Neural cell (in vitro differentiated cells): Measurements from ENCODE around the gene ALG3. TPM values are rescaled to one million over a fixed set of nuclear protein-coding genes. Genes with fewer than 3 reads are reported as not detected.

Experiments used
- H2AFZ ChIP-seq: fragments of 200-600, 300-800 bp; sonication (generic), shearing (Covaris generic); 2 replicates; pipeline ENCODE4 v1.6.0; 2014; ENCODE audit warnings: low read depth, mild to moderate bottlenecking, antibody characterized with exemption, low read length, moderate library complexity
- H3F3A ChIP-seq: fragments of 200-600 bp; shearing (Covaris generic); 2 replicates; pipeline ENCODE4 v1.6.1; 2016; ENCODE audit warnings: mild to moderate bottlenecking, moderate library complexity, mixed read lengths, antibody characterized with exemption, low read length; ENCODE audit not compliant: insufficient read depth, poor library complexity, severe bottlenecking
- H3K27ac ChIP-seq: fragments of 200-600, 300-800 bp; sonication (generic), shearing (Covaris generic); 2 replicates; pipeline ENCODE4 v1.5.1; 2014; ENCODE audit warnings: mild to moderate bottlenecking, low read length, moderate library complexity
- H3K27me3 ChIP-seq: fragments of 300-800, 200-600 bp; sonication (generic), shearing (Covaris generic); 2 replicates; pipeline ENCODE4 v1.6.0; 2014; ENCODE audit warnings: mild to moderate bottlenecking, low read depth, low read length, moderate library complexity; ENCODE audit not compliant: insufficient read depth
- H3K36me3 ChIP-seq: fragments of 300-800, 200-600 bp; sonication (generic), shearing (Covaris generic); 2 replicates; pipeline ENCODE4 v1.5.1; 2014; ENCODE audit warnings: mild to moderate bottlenecking, antibody characterized with exemption, low read length, moderate library complexity; ENCODE audit not compliant: insufficient read depth
- H3K4me2 ChIP-seq: fragments of 300-800, 200-600 bp; sonication (generic), shearing (Covaris generic); 2 replicates; pipeline ENCODE4 v1.6.0; 2014; ENCODE audit warnings: mild to moderate bottlenecking, low read length
- H3K4me3 ChIP-seq: fragments of 300-800, 200-600 bp; sonication (generic), shearing (Covaris generic); 2 replicates; pipeline ENCODE4 v1.5.1; 2014; ENCODE audit warnings: mild to moderate bottlenecking, low read length, moderate library complexity
- H3K79me2 ChIP-seq: fragments of 200-600 bp; shearing (Covaris generic); replicated peaks from 2 replicates; pipeline ENCODE4 v1.6.0; 2014; ENCODE audit warnings: mild to moderate bottlenecking, low read length, moderate library complexity; ENCODE audit not compliant: insufficient read depth
- H3K9ac ChIP-seq: fragments of 300-800, 200-600 bp; sonication (generic), shearing (Covaris generic); 2 replicates; pipeline ENCODE4 v1.6.1; 2016; ENCODE audit warnings: mild to moderate bottlenecking, low read length, mixed read lengths
- H3K9me2 ChIP-seq: fragments of 200-600 bp; shearing (Covaris generic); 2 replicates; pipeline ENCODE4 v1.6.1; 2016; ENCODE audit warnings: mild to moderate bottlenecking, low read length, mixed read lengths; ENCODE audit not compliant: insufficient read depth
- H3K9me3 ChIP-seq: fragments of 200-600, 300-800 bp; sonication (generic), shearing (Covaris generic); 2 replicates; pipeline ENCODE4 v1.6.1; 2016; ENCODE audit warnings: mild to moderate bottlenecking, mixed run types, low read length, moderate library complexity, mixed read lengths
- H4K20me1 ChIP-seq: fragments of 200-600 bp; shearing (Covaris generic); 2 replicates; pipeline ENCODE4 v1.6.1; 2016; ENCODE audit warnings: mild to moderate bottlenecking, mixed run types; ENCODE audit not compliant: insufficient read depth
- EP300 ChIP-seq: fragments of 450-650 bp; conservative IDR thresholded peaks from 2 replicates; pipeline ENCODE4 v1.6.1; 2014; ENCODE audit warnings: antibody characterized with exemption, mild to moderate bottlenecking, moderate library complexity; ENCODE audit not compliant: poor library complexity, severe bottlenecking
- EZH2 ChIP-seq: fragments of 200-600, 300-800 bp; shearing (Covaris generic), sonication (generic); IDR thresholded peaks from 2 replicates; pipeline ENCODE4 v1.6.1; 2014; ENCODE audit warnings: antibody characterized with exemption, low read length, borderline replicate concordance, mild to moderate bottlenecking; ENCODE audit not compliant: insufficient read depth, poor library complexity, severe bottlenecking
- MXI1 ChIP-seq: fragments of 450-650 bp; conservative IDR thresholded peaks from 2 replicates; pipeline ENCODE4 v1.6.1; 2014; ENCODE audit warnings: antibody characterized with exemption, mild to moderate bottlenecking; ENCODE audit not compliant: poor library complexity, severe bottlenecking
- POLR2AphosphoS5 ChIP-seq: IDR thresholded peaks from 2 replicates; pipeline ENCODE4 v1.6.1; 2012
- RAD21 ChIP-seq: fragments of 450-650 bp; conservative IDR thresholded peaks from 2 replicates; pipeline ENCODE4 v1.6.1; 2014; ENCODE audit warnings: antibody characterized with exemption, mild to moderate bottlenecking, moderate library complexity
- SMC3 ChIP-seq: fragments of 450-650 bp; conservative IDR thresholded peaks from 2 replicates; pipeline ENCODE4 v1.6.1; 2014; ENCODE audit warnings: antibody characterized with exemption, mild to moderate bottlenecking, moderate library complexity; ENCODE audit not compliant: poor library complexity
- TAF1 ChIP-seq: IDR thresholded peaks from 2 replicates; pipeline ENCODE4 v1.6.1; 2012; ENCODE audit warnings: low read depth
- polyA plus RNA-seq: library from polyadenylated mRNA; depleted of rRNA; stranded (reverse); fragments of >200 nt; gene quantifications from 2 replicates; pipeline ENCODE4 v1.2.3, GENCODE V29; 2014
- TF ChIP-seq, protein P1 (sequence below): fragments of 450-650 bp; IDR thresholded peaks from 2 replicates; pipeline ENCODE4 v1.5.1; 2014; ENCODE audit warnings: antibody characterized with exemption, mild to moderate bottlenecking, moderate library complexity; ENCODE audit not compliant: poor library complexity, severe bottlenecking
- TF ChIP-seq, protein P2 (sequence below): IDR thresholded peaks from 2 replicates; pipeline ENCODE4 v1.6.1; 2012; ENCODE audit warnings: borderline replicate concordance

Gene ALG3
- polyA plus RNA-seq, 1 donor from 2014 or later, result 13.5 TPM

DNA sequence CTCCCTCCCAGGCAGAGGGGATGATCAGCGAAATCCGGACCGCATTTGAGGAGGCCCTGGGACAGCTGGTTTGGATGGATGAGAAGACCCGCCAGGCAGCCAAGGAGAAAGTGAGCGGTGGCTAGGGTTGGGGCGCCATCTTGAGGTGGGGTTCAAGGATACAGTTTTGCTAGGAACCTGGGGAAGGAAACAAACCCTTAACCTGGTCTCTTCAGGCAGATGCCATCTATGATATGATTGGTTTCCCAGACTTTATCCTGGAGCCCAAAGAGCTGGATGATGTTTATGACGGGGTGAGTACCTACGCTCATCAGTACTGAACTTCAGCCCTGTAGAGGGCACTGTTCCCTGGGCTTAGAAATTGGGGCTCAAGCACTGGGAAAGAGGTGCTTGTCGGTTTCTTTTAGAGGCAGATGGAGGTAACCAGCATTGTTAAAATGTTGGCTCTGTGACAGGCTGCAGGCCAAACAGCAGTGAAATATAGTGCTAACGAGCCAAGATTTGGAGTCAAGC, 40.7 kb upstream of the ALG3 start:
- no peaks in the 10 kb centered on the region for H3F3A ChIP-seq
- H3K9me2 ChIP-seq, result no peaks in the 10 kb centered on the region
- H3K27me3 ChIP-seq, result no peaks in the 10 kb centered on the region
- H3K9me3 ChIP-seq, result no peaks in the 10 kb centered on the region
- no peaks in the 10 kb centered on the region for H4K20me1 ChIP-seq
- H3K9ac ChIP-seq, result no peak overlapping the region
- H3K4me2 ChIP-seq, result no peak overlapping the region
- H3K36me3 ChIP-seq, result no peaks in the 10 kb centered on the region
- H3K27ac ChIP-seq, result no peak overlapping the region
- no peak overlapping the region for H2AFZ ChIP-seq
- H3K4me3 ChIP-seq, result no peak overlapping the region
- TF ChIP-seq EZH2 (no peak), EP300 (no peak), MXI1 (no peak), RAD21 (peak; percentile 26), TAF1 (no peak)
- TF ChIP-seq, protein P1, sequence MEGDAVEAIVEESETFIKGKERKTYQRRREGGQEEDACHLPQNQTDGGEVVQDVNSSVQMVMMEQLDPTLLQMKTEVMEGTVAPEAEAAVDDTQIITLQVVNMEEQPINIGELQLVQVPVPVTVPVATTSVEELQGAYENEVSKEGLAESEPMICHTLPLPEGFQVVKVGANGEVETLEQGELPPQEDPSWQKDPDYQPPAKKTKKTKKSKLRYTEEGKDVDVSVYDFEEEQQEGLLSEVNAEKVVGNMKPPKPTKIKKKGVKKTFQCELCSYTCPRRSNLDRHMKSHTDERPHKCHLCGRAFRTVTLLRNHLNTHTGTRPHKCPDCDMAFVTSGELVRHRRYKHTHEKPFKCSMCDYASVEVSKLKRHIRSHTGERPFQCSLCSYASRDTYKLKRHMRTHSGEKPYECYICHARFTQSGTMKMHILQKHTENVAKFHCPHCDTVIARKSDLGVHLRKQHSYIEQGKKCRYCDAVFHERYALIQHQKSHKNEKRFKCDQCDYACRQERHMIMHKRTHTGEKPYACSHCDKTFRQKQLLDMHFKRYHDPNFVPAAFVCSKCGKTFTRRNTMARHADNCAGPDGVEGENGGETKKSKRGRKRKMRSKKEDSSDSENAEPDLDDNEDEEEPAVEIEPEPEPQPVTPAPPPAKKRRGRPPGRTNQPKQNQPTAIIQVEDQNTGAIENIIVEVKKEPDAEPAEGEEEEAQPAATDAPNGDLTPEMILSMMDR, result peak; percentile 52
- no peaks in the 10 kb centered on the region for H3K79me2 ChIP-seq

GRCh38 chr3:184284696-184285095, 35.9 kb upstream of the ALG3 start:
- no peak overlapping the region for H3K4me2 ChIP-seq
- TF ChIP-seq MXI1, result peak; percentile 53
- TF ChIP-seq RAD21, result peak; percentile 91
- TF ChIP-seq, protein P1, result peak; percentile 88
- no peak for TF ChIP-seq TAF1
- peak; percentile 52 for TF ChIP-seq POLR2AphosphoS5
- TF ChIP-seq EP300, result peak; percentile 42
- TF ChIP-seq EZH2, result no peak
- TF ChIP-seq SMC3, result peak; percentile 85
- TF ChIP-seq, protein P2, sequence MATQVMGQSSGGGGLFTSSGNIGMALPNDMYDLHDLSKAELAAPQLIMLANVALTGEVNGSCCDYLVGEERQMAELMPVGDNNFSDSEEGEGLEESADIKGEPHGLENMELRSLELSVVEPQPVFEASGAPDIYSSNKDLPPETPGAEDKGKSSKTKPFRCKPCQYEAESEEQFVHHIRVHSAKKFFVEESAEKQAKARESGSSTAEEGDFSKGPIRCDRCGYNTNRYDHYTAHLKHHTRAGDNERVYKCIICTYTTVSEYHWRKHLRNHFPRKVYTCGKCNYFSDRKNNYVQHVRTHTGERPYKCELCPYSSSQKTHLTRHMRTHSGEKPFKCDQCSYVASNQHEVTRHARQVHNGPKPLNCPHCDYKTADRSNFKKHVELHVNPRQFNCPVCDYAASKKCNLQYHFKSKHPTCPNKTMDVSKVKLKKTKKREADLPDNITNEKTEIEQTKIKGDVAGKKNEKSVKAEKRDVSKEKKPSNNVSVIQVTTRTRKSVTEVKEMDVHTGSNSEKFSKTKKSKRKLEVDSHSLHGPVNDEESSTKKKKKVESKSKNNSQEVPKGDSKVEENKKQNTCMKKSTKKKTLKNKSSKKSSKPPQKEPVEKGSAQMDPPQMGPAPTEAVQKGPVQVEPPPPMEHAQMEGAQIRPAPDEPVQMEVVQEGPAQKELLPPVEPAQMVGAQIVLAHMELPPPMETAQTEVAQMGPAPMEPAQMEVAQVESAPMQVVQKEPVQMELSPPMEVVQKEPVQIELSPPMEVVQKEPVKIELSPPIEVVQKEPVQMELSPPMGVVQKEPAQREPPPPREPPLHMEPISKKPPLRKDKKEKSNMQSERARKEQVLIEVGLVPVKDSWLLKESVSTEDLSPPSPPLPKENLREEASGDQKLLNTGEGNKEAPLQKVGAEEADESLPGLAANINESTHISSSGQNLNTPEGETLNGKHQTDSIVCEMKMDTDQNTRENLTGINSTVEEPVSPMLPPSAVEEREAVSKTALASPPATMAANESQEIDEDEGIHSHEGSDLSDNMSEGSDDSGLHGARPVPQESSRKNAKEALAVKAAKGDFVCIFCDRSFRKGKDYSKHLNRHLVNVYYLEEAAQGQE, result peak; percentile 65
- no peaks in the 10 kb centered on the region for H4K20me1 ChIP-seq
- no peaks in the 10 kb centered on the region for H3K27me3 ChIP-seq
- no peaks in the 10 kb centered on the region for H3K36me3 ChIP-seq
- no peaks in the 10 kb centered on the region for H3K9me3 ChIP-seq
- H3K79me2 ChIP-seq, result no peaks in the 10 kb centered on the region
- H2AFZ ChIP-seq, result no peak overlapping the region
- H3F3A ChIP-seq, result no peaks in the 10 kb centered on the region
- no peak overlapping the region for H3K27ac ChIP-seq
- H3K4me3 ChIP-seq, result no peak overlapping the region
- no peak overlapping the region for H3K9ac ChIP-seq
- no peaks in the 10 kb centered on the region for H3K9me2 ChIP-seq
